Smooth muscle cell (in vitro differentiated cells): ENCODE results near the gene KIF16B. TPM values are rescaled to one million over a fixed set of nuclear protein-coding genes. Genes with fewer than 3 reads are reported as not detected.

ENCODE experiments used
- DNase-seq: peaks from one replicate; lab custom pipeline; 2025; ENCODE audit not compliant: unreplicated experiment; lab: John Stamatoyannopoulos, UW
- H2AFZ ChIP-seq: fragments of 200-600 bp; sonication (generic); 2 replicates; pipeline ENCODE4 v1.6.0; 2016; ENCODE audit warnings: antibody characterized with exemption, low read depth, mild to moderate bottlenecking
- H3F3A ChIP-seq: fragments of 200-600 bp; sonication (generic); 2 replicates; pipeline ENCODE4 v1.6.0; 2017; ENCODE audit warnings: antibody characterized with exemption, low read depth
- H3K27ac ChIP-seq: fragments of 200-600 bp; sonication (generic); 2 replicates; pipeline ENCODE4 v1.5.1; 2016; ENCODE audit warnings: low read depth, mild to moderate bottlenecking
- H3K27me3 ChIP-seq: fragments of 200-600 bp; sonication (generic); 2 replicates; pipeline ENCODE4 v1.6.1; 2016; ENCODE audit warnings: low read depth, mild to moderate bottlenecking
- H3K36me3 ChIP-seq: fragments of 200-600 bp; sonication (generic); 2 replicates; pipeline ENCODE4 v1.5.1; 2016; ENCODE audit warnings: low read depth
- H3K4me1 ChIP-seq: fragments of 200-600 bp; sonication (generic); 2 replicates; pipeline ENCODE4 v1.5.1; 2016; ENCODE audit warnings: low read depth
- H3K4me2 ChIP-seq: fragments of 200-600 bp; sonication (generic); 2 replicates; pipeline ENCODE4 v1.6.0; 2016; ENCODE audit warnings: mild to moderate bottlenecking
- H3K4me3 ChIP-seq: fragments of 200-600 bp; sonication (generic); 2 replicates; pipeline ENCODE4 v1.5.1; 2016; ENCODE audit warnings: mild to moderate bottlenecking
- H3K79me2 ChIP-seq: fragments of 200-600 bp; sonication (generic); 2 replicates; pipeline ENCODE4 v1.6.0; 2016; ENCODE audit warnings: low read depth, mild to moderate bottlenecking
- H3K9ac ChIP-seq: fragments of 200-600 bp; sonication (generic); 2 replicates; pipeline ENCODE4 v1.6.0; 2016; ENCODE audit warnings: low read depth
- H3K9me3 ChIP-seq: fragments of 200-600 bp; sonication (generic); replicated peaks from 2 replicates; pipeline ENCODE4 v1.5.1; 2016; ENCODE audit warnings: low read depth
- H4K20me1 ChIP-seq: fragments of 200-600 bp; sonication (generic); 2 replicates; pipeline ENCODE4 v1.6.0; 2016; ENCODE audit warnings: low read depth
- WGBS: methylation state at CpG from one replicate; pipeline ENCODE4 v1.1.7; 2016; ENCODE audit warnings: low lambda C conversion rate; 5-methylcytosine and 5-hydroxymethylcytosine counted together
- polyA plus RNA-seq: library from polyadenylated mRNA; unstranded; fragments of >200 nt; fragmentation: Nextera tagmentation; extraction: Ambion mirVana; gene quantifications from 2 replicates; pipeline ENCODE4 v1.2.1, GENCODE V29; 2016
- total RNA-seq: library from RNA; depleted of rRNA; stranded (reverse); fragments of >200 nt; gene quantifications from 2 replicates; pipeline ENCODE4 v1.2.3, GENCODE V29; 2014
- TF ChIP-seq, protein P1 (sequence below): fragments of 200-600 bp; sonication (generic); IDR thresholded peaks from 2 replicates; pipeline ENCODE4 v1.5.1; 2017; ENCODE audit warnings: borderline replicate concordance, mild to moderate bottlenecking, antibody characterized with exemption; ENCODE audit not compliant: insufficient read depth, poor library complexity, severe bottlenecking

The KIF16B gene
- total and polyA plus RNA-seq, 2 experiments from 2014 or later = 3.6 to 12.9 TPM

DNA sequence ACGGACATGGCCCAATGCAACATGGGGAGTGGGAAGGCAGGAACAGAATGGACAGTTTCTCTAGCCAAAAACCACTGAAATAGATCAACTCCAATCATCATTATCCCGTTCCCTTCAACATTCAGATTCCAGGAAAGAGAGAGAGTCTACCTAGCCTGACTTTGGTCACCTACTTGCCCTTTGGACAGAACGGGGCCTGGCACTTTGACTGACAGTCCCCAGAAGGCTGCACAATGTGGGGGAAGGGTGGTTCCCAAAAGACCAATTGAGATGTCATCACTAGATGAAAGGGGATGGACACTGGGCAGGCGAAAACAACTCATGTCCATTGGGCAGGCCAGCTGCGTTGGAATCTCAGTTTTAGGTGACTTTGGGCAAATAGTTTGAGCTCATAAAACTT lies 15.0 kb upstream of the KIF16B start:
- H3F3A ChIP-seq = no peaks in the 10 kb centered on the region
- no peaks in the 10 kb centered on the region for H3K79me2 ChIP-seq
- DNase-seq = no peak
- H3K4me2 ChIP-seq = no peak overlapping the region
- H3K27ac ChIP-seq = no peak overlapping the region
- no peak overlapping the region for H3K9ac ChIP-seq
- H2AFZ ChIP-seq = no peak overlapping the region
- TF ChIP-seq, protein P1, sequence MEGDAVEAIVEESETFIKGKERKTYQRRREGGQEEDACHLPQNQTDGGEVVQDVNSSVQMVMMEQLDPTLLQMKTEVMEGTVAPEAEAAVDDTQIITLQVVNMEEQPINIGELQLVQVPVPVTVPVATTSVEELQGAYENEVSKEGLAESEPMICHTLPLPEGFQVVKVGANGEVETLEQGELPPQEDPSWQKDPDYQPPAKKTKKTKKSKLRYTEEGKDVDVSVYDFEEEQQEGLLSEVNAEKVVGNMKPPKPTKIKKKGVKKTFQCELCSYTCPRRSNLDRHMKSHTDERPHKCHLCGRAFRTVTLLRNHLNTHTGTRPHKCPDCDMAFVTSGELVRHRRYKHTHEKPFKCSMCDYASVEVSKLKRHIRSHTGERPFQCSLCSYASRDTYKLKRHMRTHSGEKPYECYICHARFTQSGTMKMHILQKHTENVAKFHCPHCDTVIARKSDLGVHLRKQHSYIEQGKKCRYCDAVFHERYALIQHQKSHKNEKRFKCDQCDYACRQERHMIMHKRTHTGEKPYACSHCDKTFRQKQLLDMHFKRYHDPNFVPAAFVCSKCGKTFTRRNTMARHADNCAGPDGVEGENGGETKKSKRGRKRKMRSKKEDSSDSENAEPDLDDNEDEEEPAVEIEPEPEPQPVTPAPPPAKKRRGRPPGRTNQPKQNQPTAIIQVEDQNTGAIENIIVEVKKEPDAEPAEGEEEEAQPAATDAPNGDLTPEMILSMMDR = no peak
- no peaks in the 10 kb centered on the region for H3K4me1 ChIP-seq
- H3K36me3 ChIP-seq = no peaks in the 10 kb centered on the region
- H3K27me3 ChIP-seq = peaks cover 7% of the 10 kb centered on the region
- H4K20me1 ChIP-seq = no peaks in the 10 kb centered on the region
- no peaks in the 10 kb centered on the region for H3K9me3 ChIP-seq
- 84% methylated on average over 5 of the region's 5 CpGs for WGBS
- H3K4me3 ChIP-seq = no peak overlapping the region

DNA sequence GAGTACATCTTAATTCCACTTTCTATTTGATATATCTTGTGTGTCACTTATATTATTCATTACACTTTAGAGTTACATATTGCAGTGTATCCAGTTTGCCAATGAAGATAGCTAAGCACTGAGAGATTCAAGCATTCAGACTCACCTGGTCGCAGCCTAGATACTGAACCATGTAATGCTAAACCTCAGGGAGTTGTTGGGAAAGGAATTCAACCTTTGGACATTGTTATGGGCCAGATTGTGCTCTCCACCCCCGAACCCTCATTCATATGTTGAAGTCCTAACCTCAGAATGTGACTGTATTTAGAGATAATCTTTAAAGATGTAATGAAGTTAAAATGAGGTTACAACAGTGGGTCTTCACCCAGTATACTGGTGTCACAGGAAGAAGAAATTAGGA lies 13.8 kb upstream of the KIF16B start:
- no peak overlapping the region for H3K9ac ChIP-seq
- peaks cover 4% of the 10 kb centered on the region for H3K27me3 ChIP-seq
- H3K27ac ChIP-seq = no peak overlapping the region
- DNase-seq = no peak
- no peak overlapping the region for H3K4me2 ChIP-seq
- no peaks in the 10 kb centered on the region for H3K36me3 ChIP-seq
- no peaks in the 10 kb centered on the region for H3K9me3 ChIP-seq
- H2AFZ ChIP-seq = no peak overlapping the region
- H3K4me1 ChIP-seq = no peaks in the 10 kb centered on the region
- WGBS = 82% methylated on average over 2 of the region's 2 CpGs
- no peaks in the 10 kb centered on the region for H3F3A ChIP-seq
- TF ChIP-seq, protein P1 = no peak
- no peak overlapping the region for H3K4me3 ChIP-seq
- no peaks in the 10 kb centered on the region for H4K20me1 ChIP-seq
- H3K79me2 ChIP-seq = no peaks in the 10 kb centered on the region

DNA sequence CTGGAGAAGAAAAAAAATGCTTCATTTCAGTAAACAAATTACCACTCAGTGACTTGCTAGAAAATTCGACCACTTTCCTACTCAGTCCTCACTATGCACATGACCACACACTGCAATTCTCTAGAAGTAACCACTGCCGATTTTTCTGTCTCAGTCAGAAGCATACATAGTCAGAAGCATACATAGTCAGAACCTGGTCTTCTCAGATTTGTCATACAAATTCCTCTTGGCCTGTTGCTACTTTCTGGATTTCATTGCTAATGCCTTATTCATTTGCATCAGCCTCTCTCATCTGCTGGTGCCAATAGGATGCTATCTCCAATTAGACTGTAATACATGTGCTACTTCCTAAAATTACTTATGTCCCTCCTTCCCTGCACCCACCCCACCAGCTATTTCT lies 10.2 kb upstream of the KIF16B start:
- no peaks in the 10 kb centered on the region for H4K20me1 ChIP-seq
- H3K9ac ChIP-seq = no peak overlapping the region
- no peak overlapping the region for H3K4me3 ChIP-seq
- H3K36me3 ChIP-seq = no peaks in the 10 kb centered on the region
- peaks cover 13% of the 10 kb centered on the region for H3K4me1 ChIP-seq
- DNase-seq = no peak
- H3K4me2 ChIP-seq = no peak overlapping the region
- no peak overlapping the region for H2AFZ ChIP-seq
- no peaks in the 10 kb centered on the region for H3F3A ChIP-seq
- 79% methylated on average over 2 of the region's 2 CpGs for WGBS
- no peaks in the 10 kb centered on the region for H3K79me2 ChIP-seq
- peaks cover 4% of the 10 kb centered on the region for H3K27me3 ChIP-seq
- no peaks in the 10 kb centered on the region for H3K9me3 ChIP-seq
- TF ChIP-seq, protein P1 = no peak
- H3K27ac ChIP-seq = no peak overlapping the region

DNA sequence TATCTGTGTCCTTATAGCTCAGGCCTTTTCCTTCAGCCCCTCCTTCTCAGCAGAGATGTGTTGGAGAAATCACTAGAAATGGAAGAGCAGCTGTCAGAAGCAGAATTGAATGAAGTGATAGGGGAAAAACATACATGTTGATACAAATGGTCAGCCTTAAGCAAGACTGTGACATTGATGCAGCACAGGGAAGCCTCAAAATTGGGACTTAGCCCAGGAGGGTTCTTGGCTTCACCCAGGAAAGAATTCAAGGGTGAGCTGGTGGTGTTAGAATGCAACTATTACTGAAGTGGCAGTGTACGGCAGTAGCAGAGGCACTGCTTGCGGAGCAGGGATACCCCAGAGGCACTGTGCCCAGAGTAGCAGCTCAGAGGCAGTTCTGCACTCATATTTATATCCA lies 8.0 kb upstream of the KIF16B start:
- H2AFZ ChIP-seq = no peak overlapping the region
- no peak overlapping the region for H3K27ac ChIP-seq
- no peaks in the 10 kb centered on the region for H4K20me1 ChIP-seq
- TF ChIP-seq, protein P1 = no peak
- no peak overlapping the region for H3K4me2 ChIP-seq
- peaks cover 13% of the 10 kb centered on the region for H3K4me1 ChIP-seq
- no peaks in the 10 kb centered on the region for H3K27me3 ChIP-seq
- no peaks in the 10 kb centered on the region for H3K79me2 ChIP-seq
- H3K4me3 ChIP-seq = no peak overlapping the region
- DNase-seq = no peak
- no peaks in the 10 kb centered on the region for H3F3A ChIP-seq
- H3K9me3 ChIP-seq = no peaks in the 10 kb centered on the region
- H3K9ac ChIP-seq = no peak overlapping the region
- WGBS = 91% methylated on average over 2 of the region's 2 CpGs
- no peaks in the 10 kb centered on the region for H3K36me3 ChIP-seq
